Activated CD8-positive, alpha-beta memory T cell treated with anti-CD3 and anti-CD28 coated beads for 4 hours (primary cell): ENCODE measurements around the gene MSANTD1.

Source experiments
- DNase-seq, 2 donors: peaks; one replicate each; pipeline ENCODE4 v3.0.0-alpha.2; 2020; ENCODE audit warnings: low read depth in 2 of 2

Gene MSANTD1

GRCh38 chr4:3248811-3249661 lies at the start of gene MSANTD1:
Gene MSANTD1, plus strand, starts transcription at chr4:3249159. Its CDS starts 64 bp downstream, at chr4:3249223.
- no peak for DNase-seq

GRCh38 chr4:3199653-3200422 lies 49.1 kb upstream of the MSANTD1 start:
- no peak for DNase-seq

GRCh38 chr4:3200423-3201090 lies 48.4 kb upstream of the MSANTD1 start:
- no peak for DNase-seq

- DNase-seq, result peak; percentile 33 to 49
Measured at GRCh38 chr4:3201718-3202702, 46.9 kb upstream of the MSANTD1 start.

- DNase-seq, result no peak
Measured at GRCh38 chr4:3202836-3203820, 45.8 kb upstream of the MSANTD1 start.

- DNase-seq, result no peak
Measured at GRCh38 chr4:3203971-3204431, 45.0 kb upstream of the MSANTD1 start.

GRCh38 chr4:3205995-3206394 lies 43.0 kb upstream of the MSANTD1 start:
- DNase-seq, result no peak

- DNase-seq, result no peak
Measured at GRCh38 chr4:3206439-3207100, 42.4 kb upstream of the MSANTD1 start.

GRCh38 chr4:3207531-3208037 lies 41.4 kb upstream of the MSANTD1 start:
- DNase-seq, result no peak

- no peak for DNase-seq
Measured at GRCh38 chr4:3208826-3209225, 40.1 kb upstream of the MSANTD1 start.

- DNase-seq, result no peak
Measured at GRCh38 chr4:3209551-3210325, 39.2 kb upstream of the MSANTD1 start.

- DNase-seq, result no peak
Measured at GRCh38 chr4:3210467-3210866, 38.5 kb upstream of the MSANTD1 start.

GRCh38 chr4:3211866-3212265 lies 37.1 kb upstream of the MSANTD1 start:
- no peak for DNase-seq

- DNase-seq, result no peak
Measured at GRCh38 chr4:3212391-3213105, 36.4 kb upstream of the MSANTD1 start.

- no peak for DNase-seq
Measured at GRCh38 chr4:3213106-3213425, 35.9 kb upstream of the MSANTD1 start.

- DNase-seq, result no peak
Measured at GRCh38 chr4:3213661-3214250, 35.2 kb upstream of the MSANTD1 start.

GRCh38 chr4:3215256-3215655 lies 33.7 kb upstream of the MSANTD1 start:
- no peak for DNase-seq
